ENCODE measurements around the gene PYGO2. TPM values are rescaled to one million over a fixed set of nuclear protein-coding genes. Genes with fewer than 3 reads are reported as not detected.

Gene PYGO2
- total and polyA plus RNA-seq, 4 donors: 12.7 to 34.3 (median 28.2) TPM

DNA sequence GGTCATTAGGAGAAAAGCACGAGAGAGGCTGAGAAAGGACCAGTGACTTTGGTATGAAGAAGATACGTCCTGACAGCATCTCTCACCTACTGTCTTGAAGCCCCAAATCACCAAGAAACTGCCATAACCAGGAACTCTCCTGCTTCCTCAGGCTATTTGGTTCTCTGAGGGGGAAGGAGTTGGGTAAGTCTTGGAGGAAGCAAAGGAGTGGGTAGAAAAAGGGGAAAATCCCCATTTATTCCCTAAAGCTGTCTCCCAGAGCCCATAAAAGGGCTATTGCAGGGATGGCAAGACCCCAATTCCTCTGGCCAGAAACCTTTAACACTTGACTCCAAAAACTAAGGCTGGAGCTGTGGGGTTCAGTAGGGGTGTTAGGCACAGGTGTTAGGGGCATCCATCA is 3.5 kb downstream of the PYGO2 start:
- DNase-seq (ENCODE audit: low read depth in 4 of 6, low spot score in 6 of 6): no peak
- WGBS (ENCODE audit: insufficient coverage): no CpG with 5 or more reads among the region's 2 CpGs
- peak overlapping the region; percentile 81 for H3K27ac ChIP-seq (ENCODE audit: low read depth, low read length)
- H3K36me3 ChIP-seq (ENCODE audit: control insufficient read depth, insufficient read depth, low read length): peaks cover 23% of the 10 kb centered on the region
- peaks cover 67% of the 10 kb centered on the region for H3K4me1 ChIP-seq (ENCODE audit: control insufficient read depth, insufficient read depth, low read length)
- H3K4me3 ChIP-seq (ENCODE audit: low read depth, low read length): no peak overlapping the region
- no peaks in the 10 kb centered on the region for H3K27me3 ChIP-seq (ENCODE audit: control insufficient read depth, insufficient read depth, low read length)
- no peaks in the 10 kb centered on the region for H3K9me3 ChIP-seq (ENCODE audit: control insufficient read depth, insufficient read depth, low read length)

DNA sequence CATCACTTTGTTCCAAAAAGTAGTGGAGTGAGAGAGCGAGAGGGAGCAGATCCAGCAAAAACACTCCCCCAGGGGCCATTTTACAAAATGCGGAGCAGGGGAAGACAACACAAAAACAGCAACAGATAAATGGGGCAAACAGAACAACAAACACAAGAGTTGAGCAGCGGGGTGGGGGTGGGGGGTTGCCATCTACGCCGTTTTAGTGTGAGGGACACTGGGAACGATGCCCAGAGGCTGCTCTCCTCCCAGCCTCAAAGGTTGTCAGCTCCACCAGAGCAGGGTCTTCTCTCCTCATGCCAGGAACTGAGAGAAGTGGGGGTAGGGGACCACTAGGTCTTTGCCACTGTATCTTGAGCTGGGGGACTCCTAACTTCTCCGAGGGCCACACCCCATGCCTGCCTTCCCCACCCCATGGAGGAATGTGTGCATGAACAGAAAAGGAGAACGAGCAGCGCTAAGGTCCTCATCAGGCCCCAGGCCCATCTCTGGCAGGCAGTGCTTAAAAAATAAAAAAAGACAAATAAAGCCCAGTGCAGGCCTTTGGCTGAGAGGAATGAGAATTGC is 4.4 kb downstream of the PYGO2 start:
- WGBS (ENCODE audit: insufficient coverage): no CpG with 5 or more reads among the region's 9 CpGs
- Histone ChIP-seq H3K9me3 (ENCODE audit: control insufficient read depth, insufficient read depth, low read length) (no peaks in the 10 kb centered on the region), H3K27me3 (ENCODE audit: control insufficient read depth, insufficient read depth, low read length) (no peaks in the 10 kb centered on the region), H3K4me3 (ENCODE audit: low read depth, low read length) (peak overlapping the region; percentile 42), H3K4me1 (ENCODE audit: control insufficient read depth, insufficient read depth, low read length) (peaks cover 67% of the 10 kb centered on the region), H3K27ac (ENCODE audit: low read depth, low read length) (peak overlapping the region; percentile 81), H3K36me3 (ENCODE audit: control insufficient read depth, insufficient read depth, low read length) (peaks cover 25% of the 10 kb centered on the region)
- DNase-seq (ENCODE audit: low read depth in 4 of 6, low spot score in 6 of 6): peak in 2 of 6 donors; percentile 60 to 62

DNA sequence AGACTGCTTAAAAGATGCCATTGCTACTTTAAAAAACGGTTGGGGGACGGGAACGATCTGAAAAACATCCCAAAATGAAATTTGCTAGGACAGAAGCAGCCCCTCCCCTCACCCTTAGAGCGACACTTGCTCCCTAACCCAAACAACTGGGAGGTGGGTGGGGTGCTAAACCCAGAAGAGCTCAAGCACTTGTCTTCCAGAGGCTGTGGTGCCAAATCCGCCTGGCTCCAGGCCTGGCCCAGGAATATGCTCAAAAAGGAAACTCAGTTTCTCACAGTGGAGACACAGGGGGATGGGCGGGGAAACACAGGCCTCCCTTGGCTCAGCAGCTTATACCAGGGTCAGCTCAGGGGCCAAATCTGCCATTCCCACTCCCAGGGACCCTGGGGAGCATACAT is 5.0 kb downstream of the PYGO2 start:
- WGBS (ENCODE audit: insufficient coverage): 14% methylated on average over 2 of the region's 6 CpGs
- Histone ChIP-seq H3K27me3 (ENCODE audit: control insufficient read depth, insufficient read depth, low read length) (no peaks in the 10 kb centered on the region), H3K36me3 (ENCODE audit: control insufficient read depth, insufficient read depth, low read length) (peaks cover 31% of the 10 kb centered on the region), H3K4me1 (ENCODE audit: control insufficient read depth, insufficient read depth, low read length) (peaks cover 71% of the 10 kb centered on the region), H3K9me3 (ENCODE audit: control insufficient read depth, insufficient read depth, low read length) (no peaks in the 10 kb centered on the region), H3K4me3 (ENCODE audit: low read depth, low read length) (peak overlapping the region; percentile 42), H3K27ac (ENCODE audit: low read depth, low read length) (peak overlapping the region; percentile 81)
- peak in 2 of 6 donors; percentile 66 to 83 for DNase-seq (ENCODE audit: low read depth in 4 of 6, low spot score in 6 of 6)

DNA sequence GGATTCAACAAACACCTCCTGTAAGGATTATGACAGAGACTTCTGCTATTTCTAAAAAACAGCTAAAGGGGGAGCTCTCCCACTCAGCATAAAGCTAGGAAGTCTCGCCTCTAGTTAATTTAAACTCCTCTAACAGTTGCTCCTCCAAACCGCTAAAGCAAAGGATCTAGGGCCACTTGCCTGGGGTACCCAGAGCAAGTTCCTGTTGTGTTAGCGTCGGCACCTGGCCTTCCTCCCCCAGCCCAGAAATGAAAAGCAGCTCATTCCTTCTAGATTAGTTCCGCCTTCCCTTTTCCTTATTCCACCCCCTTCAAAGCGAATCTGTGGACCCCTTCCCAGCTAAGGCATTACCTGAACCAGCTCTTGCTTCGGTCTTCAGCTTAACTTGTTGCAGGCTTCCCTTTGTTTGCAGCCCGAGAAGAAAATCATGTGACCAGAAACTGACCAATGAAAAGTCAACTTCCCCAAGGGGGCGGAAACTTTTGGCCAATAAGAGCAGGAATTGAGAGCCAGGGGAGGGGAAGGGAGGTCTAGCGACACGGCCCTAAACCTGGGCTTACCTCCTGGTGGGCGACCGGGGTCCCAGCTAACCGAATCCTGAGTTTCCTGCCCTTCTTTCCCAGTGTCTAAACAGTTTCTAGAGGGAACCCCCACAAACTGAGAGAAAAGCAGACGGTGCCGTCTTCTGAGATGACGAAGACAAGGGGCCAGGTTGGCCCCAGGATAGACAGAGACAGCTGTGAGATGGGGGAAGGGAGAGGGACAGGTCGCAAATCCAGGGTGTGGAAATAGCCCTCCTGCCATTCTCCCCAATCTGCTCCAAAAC is 5.7 kb downstream of the PYGO2 start, which contains the start of gene PBXIP1:
PBXIP1 (minus strand) TSS at position 382 of the 826 bp plus-strand sequence. CDS start 2,378 bp downstream, outside the sequence.
- Histone ChIP-seq H3K9me3 (ENCODE audit: control insufficient read depth, insufficient read depth, low read length) (no peaks in the 10 kb centered on the region), H3K4me3 (ENCODE audit: low read depth, low read length) (peak within 1 kb of the TSS; percentile 42), H3K27ac (ENCODE audit: low read depth, low read length) (peak within 1 kb of the TSS; percentile 81), H3K36me3 (ENCODE audit: control insufficient read depth, insufficient read depth, low read length) (peaks cover 37% of the 10 kb centered on the region), H3K27me3 (ENCODE audit: control insufficient read depth, insufficient read depth, low read length) (no peaks in the 10 kb centered on the region), H3K4me1 (ENCODE audit: control insufficient read depth, insufficient read depth, low read length) (peaks cover 71% of the 10 kb centered on the region)
- peak in 5 of 6 donors; percentile 83 to 98 (median 91) for DNase-seq (ENCODE audit: low read depth in 4 of 6, low spot score in 6 of 6)
- 0% methylated on average over 14 of the region's 18 CpGs for WGBS (ENCODE audit: insufficient coverage)

DNA sequence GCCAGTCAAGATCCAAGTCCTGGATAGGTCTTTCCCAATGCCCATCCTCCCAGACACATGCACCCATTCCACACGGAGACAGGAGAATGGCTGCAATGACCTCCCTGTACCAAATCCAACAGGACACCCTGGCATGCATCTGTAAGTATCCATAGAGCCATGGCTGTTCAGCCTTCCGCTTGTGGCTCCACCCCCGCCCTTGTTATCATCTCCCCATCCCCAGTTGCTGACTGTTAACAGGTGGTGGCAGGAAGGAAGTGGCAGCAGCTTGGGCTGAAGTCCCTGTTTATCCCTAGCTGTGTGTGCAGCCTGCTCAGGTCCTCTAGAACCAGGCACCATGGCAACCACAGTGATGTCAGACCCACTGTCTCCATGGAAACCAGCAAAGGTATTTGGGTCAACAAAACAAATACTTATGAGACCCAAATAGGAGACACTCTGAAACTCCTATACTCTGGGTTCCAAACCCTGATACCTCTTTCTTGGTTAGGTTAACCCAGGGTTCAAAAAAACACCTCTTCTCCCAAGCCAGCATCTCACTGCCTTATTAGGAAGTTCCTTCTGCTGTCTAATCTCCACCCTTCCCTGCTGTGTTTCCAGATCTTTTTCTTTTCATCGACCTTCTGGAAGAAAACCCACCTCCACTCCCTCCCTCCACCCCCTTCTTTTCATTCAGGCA is 6.4 kb downstream of the PYGO2 start:
- peak in 2 of 6 donors; percentile 85 to 87 for DNase-seq (ENCODE audit: low read depth in 4 of 6, low spot score in 6 of 6)
- H3K4me1 ChIP-seq (ENCODE audit: control insufficient read depth, insufficient read depth, low read length): peaks cover 68% of the 10 kb centered on the region
- no peaks in the 10 kb centered on the region for H3K27me3 ChIP-seq (ENCODE audit: control insufficient read depth, insufficient read depth, low read length)
- WGBS (ENCODE audit: insufficient coverage): 4% methylated on average over 2 of the region's 4 CpGs
- peak overlapping the region; percentile 42 for H3K4me3 ChIP-seq (ENCODE audit: low read depth, low read length)
- peak overlapping the region; percentile 81 for H3K27ac ChIP-seq (ENCODE audit: low read depth, low read length)
- H3K36me3 ChIP-seq (ENCODE audit: control insufficient read depth, insufficient read depth, low read length): peaks cover 45% of the 10 kb centered on the region
- no peaks in the 10 kb centered on the region for H3K9me3 ChIP-seq (ENCODE audit: control insufficient read depth, insufficient read depth, low read length)

DNA sequence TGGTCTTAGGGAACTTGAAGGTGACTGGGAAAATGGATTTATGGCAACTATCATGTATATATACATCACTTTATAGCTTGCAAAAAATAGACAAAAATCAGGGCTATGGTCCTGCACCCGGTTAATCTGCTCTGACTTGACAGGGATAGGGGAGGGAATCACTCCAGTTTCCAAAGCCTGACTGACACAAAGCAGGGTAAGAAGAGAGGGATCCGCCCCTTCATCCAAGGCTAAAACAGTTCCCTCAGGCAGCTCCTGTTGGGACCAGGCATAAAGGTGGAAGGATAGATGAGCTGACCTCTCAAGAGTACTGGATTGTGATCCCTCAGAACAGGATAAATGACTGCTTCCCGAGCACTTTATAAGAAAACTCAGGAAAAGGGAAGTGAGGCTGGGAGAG is 7.0 kb downstream of the PYGO2 start:
- Histone ChIP-seq H3K4me1 (ENCODE audit: control insufficient read depth, insufficient read depth, low read length) (peaks cover 68% of the 10 kb centered on the region), H3K4me3 (ENCODE audit: low read depth, low read length) (no peak overlapping the region), H3K9me3 (ENCODE audit: control insufficient read depth, insufficient read depth, low read length) (no peaks in the 10 kb centered on the region), H3K36me3 (ENCODE audit: control insufficient read depth, insufficient read depth, low read length) (peaks cover 41% of the 10 kb centered on the region), H3K27ac (ENCODE audit: low read depth, low read length) (peak overlapping the region; percentile 76), H3K27me3 (ENCODE audit: control insufficient read depth, insufficient read depth, low read length) (no peaks in the 10 kb centered on the region)
- WGBS (ENCODE audit: insufficient coverage): no CpG with 5 or more reads among the region's 3 CpGs
- DNase-seq (ENCODE audit: low read depth in 4 of 6, low spot score in 6 of 6): no peak

DNA sequence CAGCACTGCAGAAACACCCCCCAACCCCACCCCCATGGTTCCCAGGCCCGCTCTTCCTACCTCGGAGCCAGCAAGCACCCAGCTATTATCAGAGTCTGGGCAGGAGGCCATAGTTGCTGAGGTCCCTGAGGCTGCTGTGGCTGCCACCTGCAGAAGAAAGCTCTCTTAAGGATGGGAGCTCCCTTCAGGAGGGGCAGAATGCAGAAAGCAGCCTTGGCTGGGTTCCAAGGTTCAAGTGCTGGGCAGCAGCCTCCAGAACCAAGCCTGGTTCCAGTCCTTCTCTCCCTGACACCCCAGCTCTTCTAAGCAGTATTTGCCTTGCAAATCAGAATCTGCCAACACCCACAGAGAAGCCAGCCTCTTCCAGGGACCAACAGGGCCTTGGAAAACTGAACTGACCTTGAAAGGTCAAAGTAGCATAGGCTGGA is 8.0 kb downstream of the PYGO2 start:
- Histone ChIP-seq H3K36me3 (ENCODE audit: control insufficient read depth, insufficient read depth, low read length) (peaks cover 32% of the 10 kb centered on the region), H3K4me3 (ENCODE audit: low read depth, low read length) (no peak overlapping the region), H3K27me3 (ENCODE audit: control insufficient read depth, insufficient read depth, low read length) (no peaks in the 10 kb centered on the region), H3K4me1 (ENCODE audit: control insufficient read depth, insufficient read depth, low read length) (peaks cover 59% of the 10 kb centered on the region), H3K9me3 (ENCODE audit: control insufficient read depth, insufficient read depth, low read length) (no peaks in the 10 kb centered on the region), H3K27ac (ENCODE audit: low read depth, low read length) (no peak overlapping the region)
- 71% methylated on average over 2 of the region's 2 CpGs for WGBS (ENCODE audit: insufficient coverage)
- DNase-seq (ENCODE audit: low read depth in 4 of 6, low spot score in 6 of 6): no peak

DNA sequence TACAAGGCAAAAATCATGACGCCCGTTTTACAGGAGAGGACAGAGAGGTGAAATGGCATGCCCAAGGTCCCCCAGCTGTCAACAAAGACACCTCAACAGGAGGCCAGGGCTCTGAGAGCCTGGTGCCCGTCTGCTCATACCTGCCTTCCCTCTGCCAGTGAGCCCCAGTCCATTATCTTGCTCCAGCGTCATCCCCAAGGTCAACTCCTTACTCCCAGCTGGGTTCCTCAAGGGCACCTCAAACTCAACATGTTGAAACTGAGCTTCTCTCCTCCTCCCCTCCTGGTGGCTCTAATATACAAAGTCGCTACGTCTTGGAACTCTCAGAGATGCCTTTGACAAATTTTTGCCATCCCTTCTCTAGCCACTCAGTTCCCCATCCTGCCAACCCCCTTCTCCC is 8.9 kb downstream of the PYGO2 start:
- no peaks in the 10 kb centered on the region for H3K9me3 ChIP-seq (ENCODE audit: control insufficient read depth, insufficient read depth, low read length)
- peaks cover 33% of the 10 kb centered on the region for H3K36me3 ChIP-seq (ENCODE audit: control insufficient read depth, insufficient read depth, low read length)
- H3K27me3 ChIP-seq (ENCODE audit: control insufficient read depth, insufficient read depth, low read length): no peaks in the 10 kb centered on the region
- no peak overlapping the region for H3K27ac ChIP-seq (ENCODE audit: low read depth, low read length)
- peaks cover 52% of the 10 kb centered on the region for H3K4me1 ChIP-seq (ENCODE audit: control insufficient read depth, insufficient read depth, low read length)
- 87% methylated on average over 6 of the region's 6 CpGs for WGBS (ENCODE audit: insufficient coverage)
- no peak overlapping the region for H3K4me3 ChIP-seq (ENCODE audit: low read depth, low read length)
- no peak for DNase-seq (ENCODE audit: low read depth in 4 of 6, low spot score in 6 of 6)

DNA sequence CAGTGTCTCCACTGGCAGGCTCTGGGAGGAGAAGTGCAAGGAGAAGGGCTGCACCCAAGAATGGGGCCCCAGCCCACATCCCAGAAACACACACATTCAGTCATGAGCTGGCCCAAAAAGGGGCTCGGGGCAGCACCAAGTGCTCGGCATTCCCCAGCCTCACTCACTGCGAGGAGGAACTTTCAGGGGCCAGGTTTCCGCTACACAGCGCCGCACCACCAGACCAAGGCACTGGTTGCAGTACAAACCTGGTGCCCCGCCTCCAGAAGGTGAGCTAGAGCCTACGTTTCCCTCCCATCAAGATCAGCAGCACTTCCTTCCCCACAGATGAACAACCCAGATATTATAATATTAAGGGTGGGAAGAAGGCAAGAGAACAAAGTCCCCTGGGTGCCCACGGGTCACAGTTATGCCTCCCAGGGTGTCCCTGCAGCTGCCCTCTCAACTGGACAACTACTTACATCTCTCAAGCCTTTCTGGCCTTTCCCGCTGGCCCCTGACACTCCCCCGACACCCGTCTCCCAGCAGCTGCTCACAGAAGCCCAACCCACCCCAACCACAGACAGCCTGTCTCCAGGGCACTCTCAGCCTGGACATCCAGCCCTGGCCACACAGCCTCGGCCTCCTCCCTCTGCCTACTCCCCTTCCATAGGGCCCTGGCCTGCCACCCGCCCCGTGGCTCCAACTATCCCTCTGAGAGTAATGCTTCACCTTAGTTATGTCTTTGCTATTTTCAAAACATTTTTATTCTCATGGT is 9.5 kb downstream of the PYGO2 start:
- 80% methylated on average over 13 of the region's 15 CpGs for WGBS (ENCODE audit: insufficient coverage)
- peaks cover 46% of the 10 kb centered on the region for H3K4me1 ChIP-seq (ENCODE audit: control insufficient read depth, insufficient read depth, low read length)
- H3K9me3 ChIP-seq (ENCODE audit: control insufficient read depth, insufficient read depth, low read length): no peaks in the 10 kb centered on the region
- no peak overlapping the region for H3K27ac ChIP-seq (ENCODE audit: low read depth, low read length)
- no peak overlapping the region for H3K4me3 ChIP-seq (ENCODE audit: low read depth, low read length)
- no peak for DNase-seq (ENCODE audit: low read depth in 4 of 6, low spot score in 6 of 6)
- H3K36me3 ChIP-seq (ENCODE audit: control insufficient read depth, insufficient read depth, low read length): peaks cover 38% of the 10 kb centered on the region
- no peaks in the 10 kb centered on the region for H3K27me3 ChIP-seq (ENCODE audit: control insufficient read depth, insufficient read depth, low read length)
